G401.6 (cell line): ENCODE results near the gene CHN2.
A peak's percentile ranks its signal among the peaks of the same experiment; 100 is the strongest.

Experiments used
- FAIRE-seq: peaks from 2 replicates; lab custom pipeline; 2012; peaks lifted over from hg19 to GRCh38; lab: Jason Lieb, UNC

CHN2 gene

DNA sequence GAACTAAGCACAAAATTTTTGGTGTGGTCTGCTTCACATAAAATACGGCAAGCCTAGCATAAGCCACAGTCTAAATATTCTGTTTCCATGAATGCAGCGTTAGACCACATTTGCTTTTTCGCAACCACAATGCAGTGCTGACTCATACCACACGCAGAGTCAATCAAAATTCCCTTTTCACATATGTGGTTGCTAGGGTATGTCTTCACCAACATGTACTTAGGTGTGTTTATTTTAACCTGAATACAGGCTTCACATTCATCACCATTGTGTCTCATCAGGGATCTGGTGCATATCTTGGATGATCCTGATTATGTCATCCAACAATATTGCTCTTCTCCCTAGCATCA lies 90.8 kb downstream of the CHN2 start:
- no peak for FAIRE-seq

DNA sequence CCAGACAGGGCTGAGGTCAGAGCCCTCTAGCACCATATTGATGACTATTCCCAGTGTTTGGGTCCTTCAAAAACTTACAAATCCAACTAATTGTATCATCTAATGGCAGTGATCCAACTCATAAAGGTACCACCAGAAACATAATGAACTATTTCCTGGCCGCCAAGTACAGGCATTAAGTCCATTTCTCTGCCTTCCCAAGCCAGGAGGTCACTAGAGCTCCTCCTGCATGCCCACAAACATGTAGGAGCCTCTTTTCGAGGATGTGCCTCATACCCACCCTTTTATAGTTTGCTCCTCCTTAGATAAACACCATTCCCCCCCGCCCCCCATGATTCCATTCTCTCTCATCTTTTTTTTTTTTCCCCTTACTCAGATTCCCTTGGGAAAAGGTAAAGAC lies 91.3 kb downstream of the CHN2 start:
- FAIRE-seq, result no peak

DNA sequence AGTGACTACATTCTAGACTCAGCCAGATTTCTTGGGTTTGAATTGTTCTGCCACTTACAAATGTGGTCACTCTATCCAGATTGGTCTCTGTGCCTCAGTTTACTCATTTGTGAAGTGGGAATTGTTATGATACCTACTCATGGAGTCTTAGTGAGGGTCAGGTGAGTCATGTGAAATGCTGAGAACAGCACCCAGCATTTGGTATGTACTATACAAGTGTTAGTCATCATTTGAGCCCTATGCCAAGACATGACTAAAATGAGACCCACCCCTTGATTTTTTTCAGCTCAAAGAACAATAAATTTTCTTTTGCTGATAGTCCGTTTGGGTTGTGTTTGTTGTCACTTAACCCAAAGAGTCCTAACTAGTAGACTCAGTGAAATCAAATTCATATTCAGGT lies 92.8 kb downstream of the CHN2 start:
- no peak for FAIRE-seq

DNA sequence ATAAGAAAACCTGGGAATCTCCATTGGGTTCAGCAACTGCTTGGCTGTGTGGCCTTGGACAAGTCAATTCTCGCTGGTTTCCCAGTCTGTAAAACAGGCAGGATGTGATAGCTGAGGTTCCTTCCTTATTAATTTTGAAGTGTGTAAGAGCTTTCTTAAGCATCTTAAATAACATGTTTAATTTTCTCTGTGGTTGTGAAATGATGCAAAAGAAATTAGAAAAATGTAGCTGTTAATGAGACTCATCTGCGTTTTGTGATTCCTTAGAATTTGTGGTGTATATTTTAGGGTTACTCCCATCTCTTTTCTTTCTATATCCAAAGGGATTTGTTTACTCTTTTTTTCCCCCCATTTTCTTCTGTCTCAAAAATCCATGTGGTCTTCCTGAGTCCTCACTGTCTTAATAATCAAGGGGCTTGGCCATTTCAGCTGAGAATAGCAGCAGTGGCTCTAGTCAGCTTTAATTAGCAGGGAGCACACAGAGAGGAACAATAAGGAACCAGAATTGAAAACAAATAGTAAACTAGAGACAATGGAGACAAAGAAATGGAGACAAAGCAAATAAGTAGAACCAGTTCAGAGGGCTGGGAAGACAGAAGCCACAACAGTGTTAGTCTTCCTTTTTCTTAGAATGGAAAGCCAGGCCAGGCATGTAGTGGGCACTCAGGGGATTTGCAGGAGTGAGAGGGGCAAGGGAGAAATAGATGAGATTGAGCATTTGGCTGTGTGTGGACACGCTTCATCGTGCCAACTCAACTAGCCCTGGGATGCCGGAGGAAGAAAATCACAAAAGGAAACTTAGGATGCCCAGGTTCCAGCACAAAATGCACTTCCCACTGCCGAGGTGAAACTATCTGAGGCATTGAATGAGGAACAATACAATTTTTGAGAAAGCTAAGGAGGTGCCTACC lies 93.9 kb downstream of the CHN2 start:
- no peak for FAIRE-seq

DNA sequence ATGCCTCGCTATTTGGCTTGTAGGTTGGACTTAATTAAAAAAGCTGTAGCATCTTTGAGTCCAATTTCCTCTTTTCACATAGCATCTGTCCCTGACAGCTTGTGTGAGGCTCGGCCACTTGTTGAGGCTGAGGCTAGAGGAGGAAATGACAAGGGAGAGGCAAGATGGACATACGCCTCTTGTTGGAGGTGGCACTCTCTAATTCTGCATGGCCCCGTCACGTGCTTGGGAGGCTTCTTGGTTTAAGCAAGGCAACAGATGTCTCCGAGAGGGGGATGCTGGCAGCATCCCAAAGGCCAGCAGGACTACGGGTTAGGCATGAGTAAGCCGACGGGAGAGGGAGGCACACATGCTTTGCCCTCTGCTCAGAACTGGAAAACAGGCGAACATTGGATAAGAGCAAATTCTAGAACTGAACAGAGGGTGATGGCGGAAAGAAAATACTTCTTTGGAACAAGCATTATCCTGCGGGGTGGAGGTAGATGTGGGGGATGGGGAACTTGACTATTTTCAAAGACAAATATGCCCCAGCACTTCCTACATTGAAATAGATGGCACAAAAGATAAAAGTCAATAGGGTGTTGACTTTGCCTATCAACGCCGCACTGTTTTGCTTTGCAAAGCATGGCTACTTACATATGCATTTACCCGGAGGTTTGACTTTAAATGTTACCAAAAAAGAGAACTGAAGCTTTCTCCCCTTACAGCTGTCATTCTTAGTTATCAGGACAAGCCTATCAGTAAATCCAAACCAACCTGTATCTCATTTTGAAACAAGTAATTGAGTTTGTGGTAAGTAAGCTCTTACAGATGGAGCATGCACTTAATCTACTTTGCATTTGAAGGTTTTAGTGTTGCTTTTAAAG lies 94.8 kb downstream of the CHN2 start:
- no peak for FAIRE-seq

DNA sequence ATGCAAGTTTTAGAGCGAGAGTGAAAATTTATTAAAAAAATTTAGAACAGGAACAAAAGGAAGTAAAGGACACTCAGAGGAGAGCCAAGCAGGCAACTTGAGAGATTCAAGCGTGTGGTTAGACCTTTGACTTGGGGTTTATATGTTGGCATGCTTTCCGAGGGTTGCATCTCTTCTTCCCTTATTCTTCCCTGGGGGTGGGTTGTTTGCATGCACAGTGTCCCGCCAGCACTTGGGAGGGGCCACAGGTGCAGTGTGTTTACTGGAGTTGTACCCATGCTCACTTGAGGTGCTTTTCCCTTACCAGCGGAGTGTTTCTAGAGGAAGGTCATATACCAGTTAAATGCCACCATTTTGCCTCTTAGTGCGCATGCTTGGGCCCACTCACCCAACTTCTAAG lies 96.3 kb downstream of the CHN2 start:
- no peak for FAIRE-seq

DNA sequence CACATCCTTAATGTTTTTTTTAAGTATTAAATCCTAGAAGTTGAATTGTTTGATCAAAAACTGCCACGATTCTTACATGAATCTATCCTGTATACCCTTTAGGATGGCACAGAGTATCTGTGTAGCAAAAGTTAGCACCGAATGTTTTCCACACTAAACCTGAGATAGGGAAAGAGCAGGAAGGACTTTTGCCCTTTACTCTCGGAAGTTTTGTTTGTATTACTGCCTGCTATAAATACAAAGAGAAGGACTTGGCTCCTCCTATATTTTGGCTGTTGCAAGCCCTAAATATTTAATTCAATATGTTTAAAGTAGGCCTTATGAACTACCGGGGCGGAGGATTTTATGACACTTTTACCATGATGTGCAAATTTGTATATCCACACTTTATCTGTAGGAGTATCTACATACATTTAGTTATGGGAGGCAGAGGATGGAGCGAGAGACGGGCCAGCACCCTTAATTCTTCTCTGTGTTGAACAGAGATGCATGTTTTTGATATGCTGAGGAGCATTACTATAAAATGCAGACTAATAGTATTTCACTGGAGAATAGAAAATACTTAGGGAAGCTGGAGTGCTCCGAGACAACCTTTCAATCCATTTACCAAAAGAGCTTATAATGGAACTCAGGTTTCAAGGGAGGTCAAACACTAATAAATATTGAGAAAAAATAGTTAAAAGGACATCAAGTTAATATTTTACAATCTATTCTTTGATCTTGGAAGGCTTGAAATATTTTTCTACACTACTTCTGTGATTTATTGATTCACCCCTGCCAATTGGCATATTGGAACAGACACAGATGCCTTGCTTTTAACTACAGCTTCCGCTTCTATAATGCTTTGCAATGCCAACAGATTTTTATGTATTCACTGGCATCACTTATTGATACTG lies 97.4 kb downstream of the CHN2 start:
- FAIRE-seq, result no peak

DNA sequence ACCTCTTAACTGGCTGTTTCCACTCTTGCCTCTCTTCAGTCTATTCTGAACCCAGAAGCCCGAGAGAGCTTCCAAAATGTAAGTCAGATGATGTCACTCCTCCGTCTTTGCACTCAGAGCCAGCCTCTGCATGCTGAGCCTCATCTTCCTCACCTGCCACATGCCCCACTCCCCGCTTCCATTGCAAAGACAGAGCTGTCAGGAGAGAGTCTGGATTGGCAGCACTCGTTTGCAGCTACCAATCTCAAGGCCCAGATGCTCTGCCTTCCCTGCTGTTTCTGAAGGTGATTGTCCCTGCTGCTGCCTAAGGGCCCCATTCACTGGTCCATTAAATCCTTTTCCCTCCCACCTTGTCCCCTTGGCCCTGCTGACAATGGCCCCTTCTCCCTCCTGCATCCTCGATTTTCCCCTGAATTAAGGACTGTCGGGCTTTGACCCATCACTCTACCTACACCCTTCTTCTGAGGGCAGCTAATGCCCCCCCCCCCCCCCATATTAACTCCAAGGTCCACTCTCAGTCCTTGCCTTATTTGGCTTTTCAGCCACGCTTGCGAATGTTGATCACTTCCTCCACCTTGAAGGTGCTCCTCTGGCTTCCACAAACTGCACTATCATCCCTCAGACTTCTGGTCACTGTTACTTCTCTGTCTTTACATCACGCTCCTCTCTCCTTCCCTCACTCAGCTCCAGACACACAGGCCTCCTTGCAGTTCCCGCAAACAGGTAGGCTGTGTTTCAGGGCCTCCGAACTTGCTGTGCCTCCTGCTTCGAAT lies 98.5 kb downstream of the CHN2 start:
- FAIRE-seq, result no peak

DNA sequence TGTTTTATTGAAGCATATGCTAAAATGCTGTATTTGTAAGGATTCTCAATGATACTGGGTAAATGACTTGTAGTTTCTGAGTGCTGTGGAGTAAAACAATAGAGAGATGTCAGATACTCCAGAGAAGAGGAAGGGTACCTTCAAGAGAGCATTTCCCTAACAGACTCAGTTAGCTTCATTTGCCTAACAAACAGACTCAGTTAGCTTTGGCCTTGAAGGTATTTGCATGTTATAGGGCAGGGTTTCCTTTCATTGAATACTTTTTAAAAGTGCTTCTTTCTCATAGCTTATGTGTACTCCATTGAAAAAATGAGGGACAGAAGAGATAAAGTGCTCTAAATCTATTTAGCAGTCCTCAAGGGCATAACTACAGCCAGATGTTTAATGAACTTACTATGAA lies 101.8 kb downstream of the CHN2 start:
- no peak for FAIRE-seq

DNA sequence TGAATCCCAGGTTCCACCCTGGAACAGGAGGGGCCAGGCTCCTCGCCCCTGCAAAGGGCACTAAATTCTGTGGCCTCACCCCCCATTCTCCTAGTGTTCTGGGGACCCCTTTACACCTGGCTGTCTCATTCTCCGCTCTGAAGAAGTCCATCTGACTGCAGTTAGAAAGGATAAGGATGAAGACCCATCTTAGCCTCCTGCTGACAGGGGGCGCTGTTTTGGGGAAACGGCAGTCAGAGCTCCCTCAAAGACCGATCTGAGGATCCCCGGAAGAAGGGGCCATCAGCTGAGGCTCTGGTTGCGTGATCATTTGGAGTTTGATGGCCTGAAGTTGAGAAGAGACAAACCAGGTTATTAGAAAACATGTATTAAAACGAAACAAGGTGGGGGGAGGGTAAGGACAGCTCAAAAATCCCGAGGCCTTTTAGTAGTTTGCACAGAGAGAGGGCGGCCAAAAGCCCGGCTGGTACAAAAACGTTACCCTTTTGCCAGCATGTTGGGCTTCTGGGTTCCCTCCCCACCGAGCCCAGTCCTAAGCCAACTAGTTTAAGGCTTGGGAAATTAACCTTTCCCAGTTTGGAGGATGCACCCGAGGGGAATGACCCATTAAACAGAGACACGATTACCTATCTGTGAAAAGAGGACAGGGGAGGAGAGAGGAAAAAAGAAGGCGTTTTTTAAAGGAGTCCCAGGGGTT lies 102.8 kb downstream of the CHN2 start:
- no peak for FAIRE-seq

DNA sequence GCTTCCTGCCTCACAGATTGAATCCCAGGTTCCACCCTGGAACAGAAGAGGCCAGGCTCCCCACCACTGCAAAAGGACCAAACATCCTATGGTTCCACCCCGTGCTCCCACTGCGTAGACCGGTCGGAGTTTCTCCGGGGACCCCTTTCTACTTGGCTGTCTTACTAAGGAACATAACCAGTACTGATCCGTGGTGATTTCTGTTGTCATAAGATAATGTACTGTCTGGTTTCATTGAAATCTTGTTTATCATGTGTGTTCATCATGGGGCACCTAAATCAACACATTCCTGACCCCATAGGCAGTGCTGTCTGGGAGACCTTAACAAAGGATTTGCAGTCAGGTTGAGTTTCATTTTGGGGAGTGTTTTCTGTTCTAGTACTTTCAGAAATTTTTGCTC lies 104.5 kb downstream of the CHN2 start:
- no peak for FAIRE-seq

DNA sequence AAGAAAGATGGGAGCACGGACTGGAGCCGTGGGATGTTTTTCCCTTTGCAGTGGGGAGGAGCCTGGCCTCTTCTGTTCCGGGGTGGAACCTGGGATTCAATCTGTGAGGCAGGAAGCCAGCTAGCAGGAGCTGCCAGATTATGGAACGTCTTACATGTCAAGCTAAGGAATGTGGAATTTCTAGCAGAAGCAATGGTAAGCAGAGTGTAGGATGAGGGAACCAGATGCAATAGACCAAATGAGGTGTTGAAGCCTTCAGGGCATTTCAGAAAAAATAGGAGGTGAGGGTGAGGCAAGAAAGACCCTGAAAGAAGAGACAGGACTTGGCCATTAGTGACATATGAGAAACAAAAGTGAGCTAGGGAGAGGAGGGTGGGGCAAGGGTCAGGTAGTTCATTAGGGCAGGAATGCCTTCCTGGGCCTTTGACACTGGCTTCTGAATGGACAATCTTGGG lies 105.5 kb downstream of the CHN2 start:
- no peak for FAIRE-seq

DNA sequence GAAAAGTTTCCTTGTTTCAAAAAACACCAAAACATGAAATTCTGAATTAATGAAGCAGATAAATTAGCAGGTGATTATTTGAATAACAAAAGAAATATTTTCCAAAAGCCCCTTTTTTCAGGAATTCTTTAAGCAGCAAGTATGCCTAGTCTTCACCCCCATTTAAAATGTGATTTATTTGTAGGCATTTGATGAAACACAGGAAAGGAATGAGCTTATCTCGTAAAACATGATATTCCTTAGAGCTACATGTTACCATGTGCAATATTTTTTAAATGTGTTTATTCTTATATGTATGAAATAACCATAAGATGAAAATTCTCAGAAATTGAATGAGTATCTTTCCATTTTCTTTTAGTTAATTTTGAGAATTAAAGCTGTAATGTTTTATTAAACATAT lies 106.1 kb downstream of the CHN2 start:
- FAIRE-seq, result peak; percentile 21

DNA sequence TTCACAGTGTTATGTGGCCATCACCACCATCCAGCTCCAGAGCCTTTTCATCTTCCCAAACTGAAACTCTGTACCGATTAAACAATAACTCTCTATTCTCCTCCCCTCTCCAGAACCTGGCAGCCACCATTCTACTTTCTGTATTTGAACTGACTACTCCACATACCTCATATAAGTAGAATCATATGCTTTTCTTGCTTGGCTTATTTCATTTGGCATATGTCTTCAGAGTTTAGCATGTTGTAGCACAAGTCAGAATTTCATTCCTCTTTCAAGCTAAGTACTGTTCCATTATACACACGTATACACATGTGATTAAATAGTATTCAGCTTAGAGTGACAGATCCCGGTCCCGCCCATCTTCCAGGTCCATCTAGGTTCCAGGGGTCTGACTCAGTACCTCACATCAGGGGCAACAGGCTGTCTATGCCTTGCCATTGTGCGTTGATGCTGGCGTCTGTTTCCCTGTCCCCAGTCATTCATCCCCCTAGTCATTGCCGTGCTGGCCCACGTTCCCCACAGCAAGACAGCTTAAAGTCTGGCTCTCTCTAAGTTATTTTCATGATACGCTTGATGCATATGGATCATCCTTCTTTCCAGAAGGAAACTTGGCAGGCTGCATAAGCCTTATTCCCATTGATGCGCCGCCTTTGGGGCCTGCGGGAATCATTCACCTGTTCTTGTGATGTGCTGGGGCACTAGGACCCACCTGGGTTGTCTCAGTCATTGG lies 108.3 kb downstream of the CHN2 start:
- FAIRE-seq, result no peak

DNA sequence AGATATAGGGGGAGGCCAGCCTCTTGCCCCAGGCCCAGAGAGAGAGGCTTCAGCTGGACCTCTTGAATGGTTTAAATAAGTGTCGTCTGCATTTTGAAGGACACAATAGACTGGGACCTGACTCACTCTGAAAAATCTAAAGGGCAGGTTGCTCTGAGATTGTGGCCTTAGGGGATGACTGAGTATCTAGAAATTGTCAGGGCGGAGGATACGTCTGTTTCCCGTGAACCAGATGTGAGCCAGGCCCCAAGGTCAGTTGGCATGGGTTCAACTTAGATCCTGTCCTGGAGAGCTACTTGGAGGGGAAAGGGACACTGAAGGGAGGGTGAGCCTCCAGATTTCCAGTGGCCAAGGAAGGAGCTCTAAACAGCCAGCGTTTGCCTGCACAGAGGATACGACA lies 110.2 kb downstream of the CHN2 start:
- no peak for FAIRE-seq

DNA sequence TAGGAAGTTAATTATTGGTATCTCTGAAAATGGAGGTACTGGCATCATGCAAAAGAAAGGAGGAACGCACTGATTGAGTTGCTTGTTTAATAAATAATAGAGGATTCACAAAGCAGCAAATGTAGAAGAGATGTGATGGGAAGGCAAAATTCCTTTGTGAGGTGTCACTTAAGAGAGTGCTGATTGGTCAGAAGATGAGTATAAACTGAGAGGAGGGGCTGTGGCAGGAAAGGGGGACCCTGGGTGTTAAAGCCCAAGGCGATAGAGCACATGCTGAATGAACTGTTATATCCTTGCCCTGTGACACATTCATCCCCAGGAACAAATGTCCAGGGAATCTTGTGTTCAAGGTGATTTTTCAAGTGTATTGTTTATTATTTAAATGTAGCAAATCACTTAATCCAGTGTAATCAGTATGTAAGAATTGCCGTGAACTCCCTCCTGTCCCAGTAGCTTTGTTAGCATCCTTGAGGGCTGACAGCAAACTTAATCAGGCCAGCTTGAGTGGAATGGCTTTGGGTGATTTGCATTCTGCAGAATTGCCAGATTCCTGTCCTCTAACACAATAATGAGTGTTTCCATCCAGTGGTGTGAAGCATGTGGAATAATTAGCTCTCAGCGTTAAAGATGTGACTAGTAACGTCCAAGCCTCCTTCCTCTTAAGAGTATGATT lies 111.9 kb downstream of the CHN2 start:
- no peak for FAIRE-seq

DNA sequence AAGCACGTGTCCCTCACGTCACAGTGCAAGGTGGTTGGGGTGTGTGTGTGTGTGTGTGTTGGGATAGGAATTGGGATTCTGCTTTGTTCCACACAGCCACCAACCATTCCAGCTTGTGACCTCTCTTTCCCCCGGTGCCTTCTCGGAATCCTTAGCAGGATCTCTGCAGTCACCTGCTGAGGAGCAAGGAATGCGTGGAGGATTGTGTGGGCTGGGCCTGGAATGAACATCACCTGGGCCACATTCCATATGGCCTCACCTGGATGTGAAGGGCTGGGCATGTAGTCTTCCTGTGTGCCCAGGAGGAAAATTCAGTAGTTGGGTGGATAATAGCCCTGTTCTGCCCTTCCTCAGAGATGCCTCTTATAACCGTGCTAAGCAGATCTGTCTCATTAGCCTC lies 113.8 kb downstream of the CHN2 start:
- FAIRE-seq, result no peak

DNA sequence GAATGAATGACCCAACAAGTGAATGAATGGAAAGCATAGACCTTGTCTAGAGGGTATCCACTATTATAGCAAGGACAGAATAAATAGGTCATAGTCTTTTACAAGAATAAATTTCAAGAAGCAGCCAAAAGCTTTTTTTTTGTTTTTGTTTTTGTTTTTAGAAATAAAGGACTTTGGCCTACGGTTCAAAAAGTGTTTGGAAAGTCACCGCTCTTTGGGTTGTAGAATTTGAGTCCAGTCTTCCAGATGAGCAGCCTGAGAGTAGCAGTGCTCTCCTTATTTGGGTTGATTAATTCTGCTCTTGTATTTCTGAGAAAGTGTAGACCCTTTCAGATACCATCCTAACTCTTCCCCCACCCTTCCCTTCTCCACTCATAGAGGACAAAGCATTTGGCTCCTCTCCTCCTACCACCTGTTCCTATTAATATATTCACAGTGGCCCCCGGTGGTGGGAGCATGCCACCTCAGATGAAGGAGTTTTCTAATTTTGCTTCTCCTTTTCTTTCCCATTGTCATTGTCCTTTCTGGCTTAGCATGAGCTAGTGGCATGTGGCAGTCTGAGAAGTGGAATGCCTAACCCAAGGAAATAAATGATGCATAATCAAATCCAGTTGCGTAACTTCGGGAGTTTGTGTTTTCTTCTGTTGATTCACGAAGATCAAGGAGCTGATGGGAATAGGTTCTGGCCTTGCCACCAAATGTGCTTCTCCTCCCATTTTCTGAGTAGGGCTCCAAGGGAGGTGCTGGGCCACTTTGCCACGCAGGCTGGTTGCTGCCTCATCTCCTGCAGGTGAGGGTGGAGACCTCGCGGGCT lies 114.7 kb downstream of the CHN2 start:
- no peak for FAIRE-seq

DNA sequence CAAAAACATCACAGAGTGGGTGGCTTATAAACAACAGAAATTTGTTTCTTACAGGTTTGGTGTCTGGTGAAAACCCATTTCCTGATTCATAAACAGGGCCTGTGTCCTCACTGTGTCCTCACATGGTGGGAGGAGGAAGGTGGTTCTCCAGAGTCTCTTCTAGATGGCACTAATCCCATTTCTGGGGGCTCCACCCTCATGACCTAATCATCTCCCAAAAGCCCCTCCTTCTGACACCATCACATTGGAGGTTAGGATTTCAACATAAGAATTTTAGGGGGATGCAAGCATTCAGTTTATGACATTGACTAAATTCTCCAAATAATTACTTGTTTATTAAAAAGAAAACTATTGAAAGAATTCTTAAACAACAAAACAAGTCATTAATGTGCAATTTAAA lies 116.0 kb downstream of the CHN2 start:
- no peak for FAIRE-seq
